Nephron progenitor cell (in vitro differentiated cells): ENCODE results near the gene TRPC5OS.

ENCODE experiments used
- DNase-seq: peaks from one replicate; pipeline ENCODE4 v3.0.0; 2021
- H3K27ac Mint-ChIP-seq: 2 replicates; pipeline ENCODE4 v1.8.0; 2021; ENCODE audit warnings: mild to moderate bottlenecking, moderate library complexity, mixed read lengths
- H3K27me3 Mint-ChIP-seq: 2 replicates; pipeline ENCODE4 v1.8.0; 2021; ENCODE audit warnings: mild to moderate bottlenecking, low read depth, mixed read lengths; ENCODE audit not compliant: poor library complexity
- H3K36me3 Mint-ChIP-seq: 2 replicates; pipeline ENCODE4 v1.8.0; 2021; ENCODE audit warnings: low read depth, mixed read lengths
- H3K4me1 Mint-ChIP-seq: 2 replicates; pipeline ENCODE4 v1.8.0; 2021; ENCODE audit warnings: mixed read lengths
- H3K4me3 Mint-ChIP-seq: 2 replicates; pipeline ENCODE4 v1.8.0; 2021; ENCODE audit warnings: mild to moderate bottlenecking, moderate library complexity, mixed read lengths
- H3K9me3 Mint-ChIP-seq: 2 replicates; pipeline ENCODE4 v1.8.0; 2021; ENCODE audit warnings: mild to moderate bottlenecking, moderate library complexity, mixed read lengths
- CTCF ChIP-seq: fragments of 200-600 bp; sonication (generic); IDR thresholded peaks from 2 replicates; pipeline ENCODE4 v1.5.0; 2021; ENCODE audit warnings: antibody characterized with exemption

Gene TRPC5OS

GRCh38 chrX:111848541-111848940 is 27.4 kb upstream of the TRPC5OS start:
- H3K36me3 Mint-ChIP-seq, result no peaks in the 10 kb centered on the region
- DNase-seq, result no peak
- no peak overlapping the region for H3K4me3 Mint-ChIP-seq
- H3K27ac Mint-ChIP-seq, result no peak overlapping the region
- H3K4me1 Mint-ChIP-seq, result peaks cover 4% of the 10 kb centered on the region
- no peaks in the 10 kb centered on the region for H3K9me3 Mint-ChIP-seq
- H3K27me3 Mint-ChIP-seq, result peaks cover under 1% of the 10 kb centered on the region
- TF ChIP-seq CTCF, result no peak

DNA sequence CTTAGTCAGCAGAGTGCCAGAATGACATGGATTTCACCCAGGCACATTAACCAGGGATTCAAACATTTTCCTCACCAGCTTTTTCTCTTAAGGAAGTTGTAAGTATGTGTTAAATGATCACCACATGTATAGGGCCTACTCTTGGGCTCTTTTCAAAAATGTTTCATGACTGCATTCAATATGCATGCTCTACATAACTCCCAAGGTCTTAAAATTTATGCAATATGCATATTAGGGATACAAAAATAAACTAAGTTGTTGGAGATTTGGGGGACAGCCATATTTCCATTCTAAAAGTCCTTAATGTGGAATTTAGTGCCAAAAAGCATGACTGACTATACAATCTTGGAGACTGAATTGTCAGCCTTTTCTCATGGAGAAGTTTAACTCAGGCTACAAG is 25.0 kb upstream of the TRPC5OS start:
- H3K36me3 Mint-ChIP-seq, result no peaks in the 10 kb centered on the region
- H3K27ac Mint-ChIP-seq, result no peak overlapping the region

GRCh38 chrX:111854556-111855490 is 21.2 kb upstream of the TRPC5OS start:
- no peak overlapping the region for H3K4me3 Mint-ChIP-seq
- TF ChIP-seq CTCF, result no peak
- DNase-seq, result no peak
- peaks cover 5% of the 10 kb centered on the region for H3K4me1 Mint-ChIP-seq
- no peaks in the 10 kb centered on the region for H3K9me3 Mint-ChIP-seq
- no peak overlapping the region for H3K27ac Mint-ChIP-seq
- H3K27me3 Mint-ChIP-seq, result peaks cover 3% of the 10 kb centered on the region
- no peaks in the 10 kb centered on the region for H3K36me3 Mint-ChIP-seq

More for the DNA sequence above, 25.0 kb upstream of the TRPC5OS start:
- peaks cover 3% of the 10 kb centered on the region for H3K27me3 Mint-ChIP-seq
- TF ChIP-seq CTCF, result no peak
- H3K4me1 Mint-ChIP-seq, result no peaks in the 10 kb centered on the region
- no peak for DNase-seq
- H3K9me3 Mint-ChIP-seq, result no peaks in the 10 kb centered on the region
- H3K4me3 Mint-ChIP-seq, result no peak overlapping the region

GRCh38 chrX:111857534-111858060 is 18.4 kb upstream of the TRPC5OS start:
- H3K27me3 Mint-ChIP-seq, result peaks cover 3% of the 10 kb centered on the region
- peaks cover 5% of the 10 kb centered on the region for H3K4me1 Mint-ChIP-seq
- no peak for DNase-seq
- TF ChIP-seq CTCF, result no peak
- H3K27ac Mint-ChIP-seq, result no peak overlapping the region
- no peaks in the 10 kb centered on the region for H3K36me3 Mint-ChIP-seq
- no peak overlapping the region for H3K4me3 Mint-ChIP-seq
- no peaks in the 10 kb centered on the region for H3K9me3 Mint-ChIP-seq

DNA sequence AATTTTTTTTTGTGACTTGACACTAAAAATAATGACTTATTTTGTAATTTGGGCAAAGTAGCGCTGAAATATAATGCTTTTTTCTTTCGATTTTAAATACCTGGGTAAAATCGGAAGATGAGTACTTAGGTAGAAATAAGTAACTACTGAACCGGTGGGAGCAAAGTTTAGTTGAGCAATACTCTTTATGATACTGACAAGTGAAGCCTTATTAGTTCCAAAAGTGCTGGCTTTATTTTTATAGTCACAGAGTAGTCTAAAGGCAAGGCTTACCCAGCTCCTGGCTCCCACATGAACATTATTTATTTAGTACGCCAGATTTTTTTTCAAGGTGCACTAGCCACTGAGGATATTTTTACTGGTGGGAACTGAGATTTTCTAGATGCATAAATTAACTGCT is 14.4 kb upstream of the TRPC5OS start:
- no peak for DNase-seq
- Mint-ChIP-seq H3K27me3 (no peaks in the 10 kb centered on the region), H3K27ac (no peak overlapping the region), H3K9me3 (no peaks in the 10 kb centered on the region), H3K4me1 (peaks cover 5% of the 10 kb centered on the region), H3K4me3 (no peak overlapping the region), H3K36me3 (no peaks in the 10 kb centered on the region)
- no peak for TF ChIP-seq CTCF
